Islet of Langerhans (tissue), 1 donor: Measurements from ENCODE around the gene VPS13D.

ENCODE experiments used
- FAIRE-seq: peaks from one replicate; lab custom pipeline; 2011; peaks lifted over from hg19 to GRCh38; lab: Jason Lieb, UNC

VPS13D gene

DNA sequence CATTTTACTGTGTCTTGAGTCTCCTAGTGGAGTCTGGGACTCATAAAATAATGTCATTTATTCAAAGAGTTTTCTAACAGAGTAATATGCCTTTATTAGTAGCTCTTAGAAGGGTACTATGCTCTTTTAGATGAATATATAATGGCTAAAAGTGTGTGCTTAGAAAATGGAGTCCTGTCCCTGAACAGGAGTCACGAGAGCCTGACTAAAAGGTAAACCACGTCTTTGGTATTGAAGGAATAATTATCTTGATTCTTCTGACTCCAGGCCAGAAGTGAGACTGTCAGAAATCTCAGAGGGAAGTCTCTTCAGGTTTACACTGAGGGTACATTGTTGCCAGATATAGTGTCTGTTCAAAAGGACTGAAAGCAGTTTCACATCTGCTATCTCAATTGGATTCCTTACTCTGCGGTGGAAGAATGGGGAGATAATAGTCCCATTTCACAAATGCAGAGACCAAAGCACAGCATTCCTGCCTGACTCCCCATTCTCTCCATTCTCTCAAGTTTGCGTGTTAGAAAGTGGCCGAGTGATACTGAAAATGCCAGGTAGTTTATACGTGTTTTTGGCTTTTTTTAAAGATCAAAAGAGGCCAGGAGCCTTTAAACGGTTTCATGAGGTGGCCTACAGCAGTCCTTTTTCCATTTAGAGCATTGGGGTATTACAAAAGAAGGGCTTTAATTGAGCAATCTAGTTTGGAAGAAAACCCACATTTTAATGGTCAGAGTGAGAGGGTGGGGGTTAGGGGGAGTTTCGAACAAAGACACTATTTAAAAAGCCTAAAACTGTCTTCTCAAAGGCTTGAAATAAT is 176.6 kb downstream of the VPS13D start:
- no peak for FAIRE-seq

DNA sequence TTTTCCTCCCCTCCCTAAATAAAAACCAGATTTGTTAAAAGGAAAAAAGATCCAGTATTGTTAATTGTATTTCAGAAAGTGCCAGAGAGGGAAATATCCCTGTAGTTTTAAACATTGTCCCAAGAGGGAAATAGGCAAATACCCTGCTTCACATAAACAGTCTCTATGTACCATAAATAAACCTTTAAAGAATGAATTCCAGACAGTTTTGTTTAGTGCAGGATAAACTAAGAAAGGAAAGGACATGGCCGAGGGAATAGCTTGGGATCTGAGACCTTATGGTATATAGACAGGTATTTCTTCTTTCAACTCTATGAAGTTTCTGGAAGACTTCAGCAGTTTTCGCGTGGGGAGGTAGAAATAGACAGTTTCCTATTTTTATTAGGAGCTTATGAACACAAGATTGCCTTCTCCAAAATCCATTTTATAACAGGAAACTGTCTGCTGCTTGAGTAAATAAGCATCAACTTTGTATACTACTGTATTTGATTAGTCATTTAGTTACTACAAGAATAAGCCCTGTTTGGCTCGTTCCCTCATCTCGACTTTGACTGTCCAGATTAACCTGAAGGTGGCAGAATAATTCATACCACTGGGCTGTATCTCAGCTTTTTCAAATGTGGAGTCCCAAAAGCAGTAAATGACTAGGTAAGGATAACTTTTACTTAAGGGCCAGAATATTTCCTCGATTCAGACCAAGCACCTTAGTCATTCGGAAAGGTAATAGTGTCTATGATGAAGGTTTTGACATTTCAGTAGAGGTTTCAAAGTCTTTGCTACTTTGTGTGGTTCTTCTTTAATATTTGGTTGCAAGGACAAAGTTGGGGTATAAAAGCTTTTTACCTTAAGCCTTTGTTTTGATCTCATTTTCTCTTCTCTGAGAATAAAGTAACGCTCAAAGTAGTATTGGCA is 177.5 kb downstream of the VPS13D start:
- no peak for FAIRE-seq

DNA sequence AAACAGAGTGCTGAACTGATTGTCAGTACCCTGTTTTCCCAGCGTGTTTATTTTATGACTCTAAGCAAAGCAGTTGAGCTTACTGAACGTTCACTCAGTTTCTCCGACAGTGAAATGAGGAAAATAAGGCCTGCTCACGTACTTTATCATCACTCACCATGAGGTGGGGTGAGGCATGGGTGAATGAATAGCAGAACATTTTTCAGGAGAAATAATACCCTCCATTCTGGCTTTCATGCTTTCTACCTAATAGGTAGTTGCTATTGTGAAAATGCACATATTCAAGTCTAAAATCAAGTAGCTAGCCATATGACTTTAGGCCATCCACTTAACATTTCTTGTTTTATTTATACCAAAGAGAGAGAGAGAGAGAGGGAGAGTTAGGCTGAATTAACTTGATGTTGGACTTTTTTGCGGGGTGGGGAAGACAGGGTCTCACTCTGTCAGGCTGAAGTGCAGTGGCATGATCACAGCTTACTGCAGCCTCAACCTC is 178.2 kb downstream of the VPS13D start:
- no peak for FAIRE-seq

DNA sequence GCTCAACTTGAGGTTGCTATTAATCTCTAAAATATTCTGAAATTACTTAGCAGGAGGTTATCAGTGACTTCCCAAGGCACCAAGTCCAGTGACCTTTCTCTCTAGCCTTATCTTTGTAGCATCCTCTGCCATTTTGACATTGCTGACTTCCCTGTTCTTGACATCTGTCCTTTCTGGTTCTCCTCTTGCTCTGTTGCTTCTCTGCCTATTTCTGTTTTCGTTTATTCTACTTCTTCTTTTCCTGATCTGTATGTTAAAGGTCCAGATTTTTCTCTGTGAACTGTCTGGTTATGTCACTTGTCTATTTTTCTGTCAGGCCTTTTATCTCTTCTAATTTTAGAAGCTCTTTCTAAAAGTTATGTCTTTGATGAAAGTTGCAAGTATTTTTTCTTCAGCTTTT is 178.8 kb downstream of the VPS13D start:
- FAIRE-seq, result no peak

DNA sequence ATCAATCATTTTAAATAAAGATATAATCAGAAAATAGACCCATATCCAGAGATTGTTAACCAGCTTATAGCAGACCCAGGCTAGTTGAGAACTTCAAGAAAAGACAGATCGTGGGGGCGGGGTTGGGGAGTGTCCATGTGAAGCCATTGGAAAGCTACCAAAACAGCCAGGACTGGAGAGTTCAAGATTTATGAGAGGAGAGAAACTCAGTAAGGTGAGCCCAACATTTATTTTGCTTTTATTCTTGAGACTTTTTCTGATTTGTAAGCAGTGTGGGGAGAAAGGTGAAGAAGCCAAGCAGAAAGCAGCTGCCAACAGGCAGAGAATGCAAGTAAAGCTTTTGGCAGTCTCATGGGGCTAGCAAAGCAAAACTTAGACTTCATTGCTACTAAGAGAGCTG is 179.9 kb downstream of the VPS13D start:
- no peak for FAIRE-seq

DNA sequence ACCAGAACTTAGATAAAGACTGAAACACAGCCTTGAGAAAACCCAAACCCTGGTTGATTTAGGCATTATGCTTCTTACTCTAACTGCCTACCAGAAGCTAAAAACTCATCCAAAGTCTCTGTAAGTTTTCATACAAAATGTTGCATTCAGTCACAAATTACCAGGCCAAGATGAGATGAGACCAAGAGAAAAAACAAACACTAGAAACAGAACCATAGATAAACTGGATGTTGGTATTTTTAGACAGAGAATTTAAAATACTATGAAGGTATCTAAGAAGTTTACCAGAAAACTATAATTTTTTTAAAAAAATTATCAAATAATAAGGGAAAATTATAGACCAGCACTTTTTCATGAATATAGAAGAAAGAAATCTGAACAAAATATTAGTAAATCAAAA is 180.5 kb downstream of the VPS13D start:
- no peak for FAIRE-seq

DNA sequence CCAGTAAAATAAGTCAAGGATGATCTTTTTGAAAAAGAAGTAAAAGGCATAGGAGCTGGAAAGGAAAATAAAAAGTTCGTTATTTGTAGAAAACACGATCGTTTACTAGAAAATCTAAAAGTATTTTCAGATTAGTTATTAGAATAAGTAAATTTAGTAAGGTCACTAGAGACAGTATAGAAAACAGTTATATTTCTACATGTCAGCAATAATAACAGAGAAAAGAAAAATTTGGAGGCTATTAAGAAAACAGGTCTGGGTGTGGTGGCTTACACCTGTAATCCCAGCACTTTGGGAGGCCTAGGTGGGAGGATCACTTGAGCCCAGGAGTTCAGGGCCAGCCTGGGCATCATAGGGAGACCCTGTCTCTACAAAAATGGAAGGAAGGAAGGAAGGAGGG is 181.3 kb downstream of the VPS13D start:
- FAIRE-seq, result no peak

DNA sequence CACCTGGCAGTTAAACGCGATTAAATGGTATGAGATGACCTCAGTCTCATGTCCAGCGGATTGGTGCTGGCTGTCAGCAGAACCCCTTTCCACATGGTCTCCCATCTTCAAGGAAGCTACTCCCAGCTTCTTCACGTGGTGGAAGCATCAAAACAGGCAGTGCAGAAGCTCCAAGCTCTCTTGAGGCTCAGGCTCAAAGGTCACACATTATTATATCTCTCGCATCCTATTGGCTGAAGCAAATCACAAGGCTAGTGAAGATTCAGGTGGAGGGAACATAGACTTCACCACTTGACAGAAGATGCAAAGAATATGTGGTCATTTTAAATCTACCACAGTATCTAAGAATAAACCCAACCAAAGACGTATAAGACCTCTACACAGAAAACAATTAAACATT is 181.9 kb downstream of the VPS13D start:
- no peak for FAIRE-seq

DNA sequence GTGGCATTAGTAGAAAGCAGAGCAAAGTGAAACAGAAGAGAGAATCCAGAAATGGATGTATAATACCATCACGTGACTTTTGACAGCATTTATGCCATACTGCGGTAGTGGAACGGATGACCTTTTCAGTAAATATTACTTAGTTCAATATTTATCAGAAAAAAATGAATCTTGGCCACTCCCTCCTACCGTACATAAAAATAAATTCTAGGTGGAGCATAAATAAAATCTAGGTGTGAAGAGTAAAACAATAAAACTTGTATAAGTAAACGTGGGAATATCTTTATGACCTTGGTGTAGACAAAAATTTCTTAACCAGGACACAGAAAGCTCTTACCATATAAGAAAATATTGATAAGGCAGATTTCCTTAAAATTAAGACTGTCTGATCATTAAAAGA is 182.6 kb downstream of the VPS13D start:
- FAIRE-seq, result no peak

DNA sequence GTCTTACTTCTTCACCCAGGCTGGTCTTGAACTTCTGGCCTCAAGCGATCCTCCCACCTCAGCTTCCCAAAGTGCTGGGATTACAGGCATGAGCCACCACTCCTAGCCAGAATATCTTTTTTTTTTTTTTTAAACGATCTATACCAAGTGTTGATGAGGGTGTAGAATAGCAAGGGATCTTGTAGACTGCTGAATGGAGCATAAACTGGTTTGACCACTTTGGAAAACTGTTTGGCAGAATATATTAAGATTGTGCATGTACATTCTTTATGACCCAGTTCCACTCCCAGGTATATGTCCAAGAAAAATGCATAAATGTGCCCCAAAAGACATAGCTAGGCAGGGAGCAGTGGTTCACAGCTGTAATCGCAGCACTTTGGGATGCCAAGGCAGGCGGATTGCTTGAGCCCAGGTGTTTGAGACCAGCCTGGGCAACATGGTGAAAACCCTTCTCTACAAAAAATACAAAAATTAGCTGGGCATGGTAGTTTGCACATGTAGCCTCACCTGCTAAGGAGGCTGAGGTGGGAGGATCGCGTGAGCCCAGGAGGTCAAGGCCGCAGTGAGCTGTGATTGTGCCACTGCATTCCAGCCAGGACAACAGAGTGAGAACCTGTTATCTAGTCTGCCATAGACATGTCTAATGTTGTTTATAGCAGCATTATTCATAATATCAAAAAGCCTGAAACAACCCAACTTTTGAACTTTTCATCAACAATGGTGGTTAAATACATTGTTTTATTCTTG is 184.0 kb downstream of the VPS13D start:
- no peak for FAIRE-seq

DNA sequence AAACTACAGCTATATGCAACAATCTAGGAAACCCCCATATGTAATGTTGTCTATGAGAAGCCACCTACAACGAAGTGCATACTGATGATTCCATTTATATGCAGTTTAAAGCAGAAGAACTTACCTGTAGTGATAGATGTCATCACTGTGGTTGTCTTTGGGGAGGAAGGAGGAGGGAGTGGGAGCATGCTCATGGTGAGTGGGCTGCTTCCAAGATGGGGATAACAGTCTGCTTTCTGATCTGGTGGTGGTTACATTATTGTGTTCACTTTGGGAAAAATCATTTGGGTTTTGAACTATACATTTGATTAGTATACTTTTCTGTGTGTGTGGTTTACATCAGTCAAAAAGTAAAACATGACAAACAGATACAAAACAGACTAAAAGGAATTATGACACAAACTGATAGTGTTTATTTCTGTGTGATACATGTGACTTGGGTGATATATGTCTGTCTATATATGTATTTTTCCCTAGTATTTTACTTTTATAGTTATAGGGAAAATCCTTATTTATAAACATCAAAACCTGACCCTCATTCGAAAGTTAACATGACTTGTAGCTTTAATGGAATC is 184.7 kb downstream of the VPS13D start:
- FAIRE-seq, result no peak

DNA sequence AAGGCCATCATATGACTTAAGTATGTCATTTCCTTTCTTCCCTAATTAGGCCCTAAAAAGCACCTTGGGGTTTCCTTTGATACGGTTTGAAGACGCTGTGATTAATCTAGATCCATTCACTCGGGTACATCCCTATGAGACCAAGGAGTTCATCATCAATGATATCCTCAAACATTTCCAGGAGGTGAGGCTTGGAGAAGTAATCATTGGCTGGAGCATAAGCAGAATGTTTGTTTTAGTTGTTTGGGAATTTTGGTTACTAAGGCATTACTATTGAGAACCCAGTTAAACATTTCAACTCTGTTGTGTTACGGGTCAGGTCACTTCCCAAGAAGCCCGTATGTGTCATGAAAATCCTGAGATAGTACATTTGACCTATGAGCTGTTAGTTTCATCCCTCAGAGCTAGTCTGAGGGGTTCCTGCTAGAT is 185.2 kb downstream of the VPS13D start:
- FAIRE-seq, result no peak

DNA sequence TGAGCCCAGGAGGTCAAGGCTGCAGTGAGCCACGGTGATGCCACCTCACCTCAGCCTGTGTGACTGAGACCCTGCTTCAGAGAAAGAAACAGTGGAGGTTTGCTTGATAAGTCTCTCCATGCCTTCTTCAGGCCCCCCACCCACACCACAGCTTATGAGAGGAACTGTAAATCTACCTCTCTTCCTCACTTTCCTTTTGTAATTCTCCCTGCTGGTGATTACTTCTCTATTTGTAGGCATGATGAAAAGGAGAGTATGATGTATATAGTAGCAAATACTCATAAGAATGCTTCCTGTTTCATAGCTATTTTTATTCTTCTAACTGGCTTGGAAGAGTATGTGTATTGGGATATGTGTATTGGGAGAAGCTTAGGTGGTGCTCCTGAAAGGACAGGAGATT is 186.3 kb downstream of the VPS13D start:
- FAIRE-seq, result no peak

DNA sequence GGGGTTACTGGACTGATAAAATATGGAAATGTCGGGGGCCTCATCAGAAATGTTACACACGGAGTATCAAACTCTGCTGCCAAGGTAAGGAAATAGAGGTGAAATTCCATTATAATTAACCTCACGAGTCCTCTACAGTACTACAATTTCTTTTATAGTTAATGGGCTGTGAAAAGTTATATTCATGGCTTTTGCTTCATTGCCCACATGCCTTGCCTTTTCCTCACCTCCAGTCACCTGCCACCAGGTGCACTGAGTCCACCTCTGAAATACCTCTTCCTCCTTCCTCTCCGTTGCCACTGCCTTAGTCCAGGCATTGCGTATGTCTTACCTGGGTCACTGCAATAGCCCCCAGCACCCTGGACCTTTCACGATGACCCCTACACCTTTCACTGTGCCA is 186.9 kb downstream of the VPS13D start:
- no peak for FAIRE-seq

DNA sequence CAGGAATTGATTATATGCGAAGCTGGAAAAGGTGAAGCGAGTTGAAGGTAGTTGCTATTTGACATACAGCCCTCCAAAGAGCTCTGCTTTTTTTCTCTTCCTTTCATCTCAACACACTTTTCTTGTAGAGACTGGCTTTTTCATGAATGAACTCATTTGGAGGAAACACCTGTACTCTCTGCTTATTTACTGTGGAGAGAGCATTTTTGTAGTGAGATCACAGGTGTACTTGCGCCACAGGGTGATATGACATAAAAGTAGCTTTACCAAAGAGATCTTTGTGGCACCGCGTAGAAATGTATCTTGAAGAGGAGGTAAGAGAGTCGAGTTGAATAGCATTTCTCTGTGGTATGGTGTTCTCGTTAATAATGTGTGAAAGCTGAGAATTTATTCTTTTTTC is 187.6 kb downstream of the VPS13D start:
- no peak for FAIRE-seq

DNA sequence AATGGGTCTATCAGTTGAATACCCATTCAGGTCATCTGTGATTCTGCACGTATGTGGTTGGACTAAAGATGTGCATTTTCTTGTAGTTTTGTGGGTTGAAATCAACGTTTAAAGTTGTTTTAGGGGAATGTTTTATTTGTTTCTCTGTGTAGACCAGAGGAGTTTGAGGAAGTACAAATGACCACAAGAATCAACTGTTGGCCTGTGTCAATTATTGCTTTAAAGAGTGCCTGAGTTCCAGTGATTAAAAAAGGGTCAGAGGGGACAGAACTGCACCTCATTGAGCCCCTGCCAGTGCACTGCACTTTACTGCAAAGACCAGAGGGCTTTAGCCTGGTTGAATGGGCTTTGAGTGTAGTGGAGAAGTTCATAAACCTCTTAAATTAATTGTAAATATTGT is 190.3 kb downstream of the VPS13D start:
- FAIRE-seq, result no peak

DNA sequence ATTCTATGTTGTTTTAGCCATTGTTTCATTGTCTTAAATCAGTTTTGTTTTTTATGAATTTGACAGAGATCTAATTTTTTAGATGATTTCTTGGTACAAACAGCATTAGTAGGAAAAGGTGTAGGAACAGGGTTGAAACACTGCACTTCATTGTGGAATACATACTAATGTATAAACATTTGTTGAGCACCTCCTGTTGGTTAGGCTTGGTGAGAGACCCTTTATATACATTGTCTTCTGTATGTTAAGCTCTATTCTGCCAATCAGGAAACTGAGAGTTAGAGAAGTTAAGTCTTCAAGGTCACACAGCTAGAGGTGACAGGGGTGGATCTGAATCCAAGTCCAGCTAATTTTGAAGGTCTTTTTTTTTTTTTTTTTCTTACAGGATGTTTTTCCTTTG is 192.7 kb downstream of the VPS13D start:
- no peak for FAIRE-seq

DNA sequence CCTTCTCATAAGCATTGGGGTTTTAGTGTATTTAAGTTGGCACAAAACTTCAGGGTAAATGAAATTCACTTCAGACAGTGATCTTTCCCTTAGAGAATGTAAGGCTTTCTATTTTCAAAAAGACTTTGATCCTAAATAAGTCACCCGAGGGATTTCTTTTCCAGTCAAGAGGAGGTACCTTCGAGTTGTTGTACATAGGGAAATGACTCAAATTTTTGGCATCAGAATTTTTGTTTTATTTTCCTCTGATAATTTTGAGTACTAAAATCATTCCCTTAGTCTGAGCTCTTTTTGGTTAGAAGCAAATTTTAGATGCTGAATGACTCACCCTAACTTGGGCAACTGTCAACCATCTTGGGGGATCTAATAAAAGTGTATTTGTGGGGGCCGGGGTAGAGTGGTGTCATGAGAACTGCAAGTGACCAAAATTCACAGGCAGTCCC is 194.3 kb downstream of the VPS13D start:
- FAIRE-seq, result no peak

DNA sequence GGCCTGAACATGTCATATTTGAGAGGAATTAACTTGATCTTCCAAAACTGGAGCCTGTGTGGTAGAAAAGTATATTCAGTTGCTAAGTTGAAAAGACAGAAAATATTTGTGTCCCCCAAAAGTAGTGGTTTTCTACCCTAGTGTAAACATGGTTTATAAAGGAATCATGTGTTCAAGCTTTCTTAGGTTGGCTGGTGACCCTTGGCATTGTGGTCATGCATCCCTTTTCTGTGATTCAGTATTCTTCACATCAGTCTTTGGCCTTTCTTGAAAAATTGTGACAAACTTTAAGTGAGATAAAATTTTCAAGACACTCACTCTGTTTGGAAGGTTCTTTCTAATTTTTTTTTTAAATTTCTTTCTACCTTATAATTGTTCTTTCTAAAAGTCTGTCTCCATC is 195.0 kb downstream of the VPS13D start:
- FAIRE-seq, result no peak

DNA sequence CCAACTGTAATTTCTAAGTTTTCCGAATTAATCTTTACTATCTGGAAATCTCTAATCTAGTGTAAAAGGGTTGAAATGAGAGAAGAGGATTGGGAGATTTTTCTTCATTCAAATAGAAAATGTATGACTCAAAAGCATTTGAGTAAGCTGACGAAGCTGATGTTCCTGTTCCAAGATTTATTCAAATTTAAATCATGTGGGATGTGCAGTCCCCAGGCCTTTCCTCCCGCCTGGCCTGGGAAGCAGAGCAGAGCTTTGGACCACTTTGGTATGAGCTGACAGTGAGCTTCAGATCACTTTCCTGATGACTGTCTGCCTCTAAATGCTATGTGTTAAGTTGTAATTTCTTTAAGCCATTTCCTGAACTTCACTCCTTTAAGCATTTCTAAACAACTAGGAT is 196.2 kb downstream of the VPS13D start:
- no peak for FAIRE-seq

DNA sequence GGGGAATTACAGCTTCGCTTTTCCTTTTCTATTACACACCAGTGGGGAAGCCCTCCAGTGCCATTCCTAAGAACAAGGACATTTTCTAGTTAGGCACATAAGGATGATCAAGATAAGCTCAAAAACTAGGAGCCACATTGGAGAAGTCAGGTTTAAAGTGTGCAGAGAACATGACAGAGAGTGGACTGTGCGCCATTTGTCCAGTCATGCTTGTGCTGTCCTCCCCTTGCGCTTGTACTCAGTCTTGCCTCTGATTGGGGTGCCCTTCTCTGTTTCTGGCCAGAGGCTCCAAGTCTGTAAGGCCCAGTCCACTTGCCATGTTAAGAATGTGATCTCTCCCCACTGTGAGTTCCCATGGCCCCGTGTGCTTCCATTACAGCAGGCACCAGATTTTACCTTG is 198.5 kb downstream of the VPS13D start:
- FAIRE-seq, result no peak

DNA sequence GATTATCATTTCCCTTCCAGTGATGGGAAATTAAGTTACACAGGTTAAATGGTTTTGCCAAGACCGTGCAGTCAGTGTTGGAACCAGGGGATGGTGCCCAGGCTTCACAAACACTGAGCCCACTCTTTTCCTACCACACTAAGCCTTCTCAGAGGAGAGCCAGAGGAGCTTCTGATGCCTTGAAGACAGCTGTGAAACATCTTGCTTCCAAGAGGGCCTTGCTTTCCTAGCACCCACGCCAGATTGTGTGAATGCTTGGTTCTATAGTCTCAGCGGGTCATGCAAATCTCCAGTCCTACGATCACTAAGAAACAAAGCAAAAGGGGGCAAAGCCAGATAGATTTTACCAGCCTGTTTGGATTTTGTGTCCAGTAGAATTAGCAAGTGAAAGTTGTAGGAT is 200.7 kb downstream of the VPS13D start:
- no peak for FAIRE-seq
